H1 (cell line): ENCODE results near the gene ZNF132. TPM values are rescaled to one million over a fixed set of nuclear protein-coding genes. Genes with fewer than 3 reads are reported as not detected.
A peak's percentile ranks its signal among the peaks of the same experiment; 100 is the strongest.

Experiments used
- ASH2L ChIP-seq: fragments of 200-600, 300-600 bp; sonication (generic); IDR thresholded peaks from one replicate; pipeline ENCODE4 v1.7.1; 2017; ENCODE audit warnings: low read length
- CBX5 ChIP-seq: fragments of 300-800, 300-1000 bp; sonication (generic); IDR thresholded peaks from 2 replicates; pipeline ENCODE4 v1.7.1; 2016; ENCODE audit warnings: antibody characterized with exemption, low read length, low read depth
- CEBPB ChIP-seq: IDR thresholded peaks from 2 replicates; pipeline ENCODE4 v1.6.1; 2012; ENCODE audit warnings: low read depth, low read length
- CHD1 ChIP-seq: IDR thresholded peaks from 2 replicates; pipeline ENCODE4 v1.6.1; 2012; ENCODE audit warnings: low read depth, low read length, improper control_type of control experiment
- CREB1 ChIP-seq: IDR thresholded peaks from 2 replicates; pipeline ENCODE4 v1.6.1; 2012; ENCODE audit warnings: inconsistent platforms
- CTBP2 ChIP-seq: IDR thresholded peaks from 2 replicates; pipeline ENCODE4 v1.7.0; 2011; ENCODE audit warnings: borderline replicate concordance, mild to moderate bottlenecking, moderate library complexity, mixed read lengths, low read length; ENCODE audit not compliant: insufficient read depth, insufficient read length
- FOSL1 ChIP-seq: IDR thresholded peaks from 2 replicates; pipeline ENCODE4 v1.6.1; 2011; ENCODE audit warnings: mild to moderate bottlenecking, low read depth, low read length, moderate library complexity; ENCODE audit not compliant: insufficient read depth
- KDM4A ChIP-seq: IDR thresholded peaks from one replicate; pipeline ENCODE4 v1.7.1; 2012; ENCODE audit warnings: low read depth, mild to moderate bottlenecking, moderate library complexity, low read length, inconsistent platforms; ENCODE audit not compliant: severe bottlenecking
- RAD21 ChIP-seq, 2 experiments: IDR thresholded peaks in 1 of 2; conservative IDR thresholded peaks in 1 of 2; 2 replicates each; pipeline ENCODE4 v1.6.1; 2011; ENCODE audit warnings: low read depth in 2 of 2, low read length in 2 of 2, improper control_type of control experiment in 1 of 2, inconsistent platforms in 1 of 2, mild to moderate bottlenecking in 1 of 2, moderate library complexity in 1 of 2
- SIX5 ChIP-seq: IDR thresholded peaks from 2 replicates; pipeline ENCODE4 v1.6.1; 2011; ENCODE audit warnings: mild to moderate bottlenecking, low read depth, low read length
- TAF1 ChIP-seq: IDR thresholded peaks from 2 replicates; pipeline ENCODE4 v1.6.1; 2011; ENCODE audit warnings: mild to moderate bottlenecking, low read depth, low read length
- TAF7 ChIP-seq: optimal IDR thresholded peaks from 2 replicates; pipeline ENCODE3; 2011; ENCODE audit warnings: low read depth, mild to moderate bottlenecking, inconsistent platforms, low read length, moderate library complexity, borderline replicate concordance
- USF2 ChIP-seq: IDR thresholded peaks from 2 replicates; pipeline ENCODE4 v1.6.1; 2011; ENCODE audit warnings: low read length, improper control_type of control experiment
- polyA plus RNA-seq, 7 experiments: library from polyadenylated mRNA; depleted of rRNA in 3 of 7; stranded (reverse) in 5 of 7; unstranded in 2 of 7; fragments of >200 nt in 5 of 7; fragments of 200-250 nt in 2 of 7; gene quantifications; 1 replicate in 5 of 7; 2 replicates in 1 of 7; 4 replicates in 1 of 7; pipeline versions ENCODE4 v1.2.1 to v1.2.3, GENCODE V29; 2011 to 2013; ENCODE audit warnings: missing spikeins in 2 of 7, mixed read lengths in 2 of 7
- total RNA-seq: library from RNA; stranded (reverse); fragmentation: NEBNext Ultra II Directional; extraction: Animal tissue kit (Norgen Biotek cat#: 25700); gene quantifications from 2 replicates; pipeline ENCODE4 v1.2.1, GENCODE V29; 2021

Gene ZNF132
- total and polyA plus RNA-seq, 2 of the 8 experiments (the other 6 are each of a cell fraction or from before 2014, with no cell fraction given) = 0.89 to 1.9 TPM

GRCh38 chr19:58475714-58476497 is 36.0 kb upstream of the ZNF132 start, which contains the start of gene ZNF446 (continued):
- TF ChIP-seq TAF7 (no peak), CTBP2 (no peak), KDM4A (peak; percentile 69), FOSL1 (no peak), CEBPB (no peak), SIX5 (peak; percentile 65), TAF1 (peak; percentile 17; the same call in 1 of the 2 replicates), CREB1 (peak; percentile 78), CBX5 (no peak), CHD1 (no peak), RAD21 (IDR thresholded peaks at IDR 0.05 in 1 of 2, conservative IDR thresholded peaks at IDR 0.05 in 1 of 2; ENCODE audit: low read depth in 2 of 2, low read length in 2 of 2) (no peak; a peak in 1 of 4 replicates), ASH2L (no peak), USF2 (peak; percentile 7; the same call in 1 of the 2 replicates)
- TF ChIP-seq, all 59 proteins: peak for 13
